Keratinocyte (primary cell): ENCODE data around the gene C9orf50. TPM values are rescaled to one million over a fixed set of nuclear protein-coding genes. Genes with fewer than 3 reads are reported as not detected.

ENCODE experiments used
- DNase-seq: peaks from one replicate; pipeline ENCODE4 v3.0.0-alpha.2; 2011; ENCODE audit warnings: low read depth, missing footprints, low spot score
- FAIRE-seq: peaks from 2 replicates; lab custom pipeline; 2011; peaks lifted over from hg19 to GRCh38; lab: Jason Lieb, UNC
- H2AFZ ChIP-seq: 2 replicates; pipeline ENCODE4 v1.6.0; 2012; ENCODE audit warnings: low read length, control low read depth, inconsistent platforms; ENCODE audit not compliant: control insufficient read depth
- H3K27ac ChIP-seq: 2 replicates; pipeline ENCODE4 v1.5.1; 2011; ENCODE audit warnings: low read length; ENCODE audit not compliant: control insufficient read depth, insufficient read depth
- H3K27me3 ChIP-seq: 3 replicates; pipeline ENCODE4 v1.6.0; 2011; ENCODE audit warnings: low read length; ENCODE audit not compliant: control insufficient read depth, insufficient read depth; ENCODE audit errors: extremely low read depth
- H3K36me3 ChIP-seq, 2 experiments: 2 replicates in 1 of 2; 3 replicates in 1 of 2; pipeline ENCODE4 v1.5.1; 2011; ENCODE audit warnings: low read length in 2 of 2, mild to moderate bottlenecking in 1 of 2; ENCODE audit not compliant: control insufficient read depth in 2 of 2, insufficient read depth in 2 of 2; ENCODE audit errors: extremely low read depth in 1 of 2
- H3K4me1 ChIP-seq: 3 replicates; pipeline ENCODE4 v1.5.1; 2011; ENCODE audit warnings: low read length; ENCODE audit not compliant: control insufficient read depth, insufficient read depth; ENCODE audit errors: extremely low read depth
- H3K4me2 ChIP-seq: 3 replicates; pipeline ENCODE4 v1.6.0; 2011; ENCODE audit warnings: low read depth, low read length; ENCODE audit not compliant: control insufficient read depth, insufficient read depth; ENCODE audit errors: extremely low read depth
- H3K4me3 ChIP-seq, 3 experiments: fragments of 200-600 bp in 1 of 3; sonication (generic) in 1 of 3; 2 replicates in 2 of 3; 3 replicates in 1 of 3; pipeline ENCODE4 v1.5.1; 2011 to 2016; ENCODE audit warnings: low read length in 3 of 3, mild to moderate bottlenecking in 3 of 3, control low read depth in 2 of 3, inconsistent platforms in 1 of 3, low read depth in 1 of 3, mixed read lengths in 1 of 3, mixed run types in 1 of 3, moderate library complexity in 1 of 3; ENCODE audit not compliant: control insufficient read depth in 2 of 3, insufficient read depth in 2 of 3; ENCODE audit errors: extremely low read depth in 1 of 3
- H3K79me2 ChIP-seq: 2 replicates; pipeline ENCODE4 v1.6.0; 2012; ENCODE audit warnings: low read length; ENCODE audit not compliant: control insufficient read depth, insufficient read depth
- H3K9ac ChIP-seq: 3 replicates; pipeline ENCODE4 v1.6.0; 2011; ENCODE audit warnings: low read length; ENCODE audit not compliant: control insufficient read depth, insufficient read depth; ENCODE audit errors: extremely low read depth
- H3K9me1 ChIP-seq: 3 replicates; pipeline ENCODE4 v1.6.0; 2011; ENCODE audit warnings: low read length; ENCODE audit not compliant: control insufficient read depth, insufficient read depth; ENCODE audit errors: extremely low read depth
- H3K9me3 ChIP-seq: 2 replicates; pipeline ENCODE4 v1.5.1; 2012; ENCODE audit warnings: low read depth, low read length; ENCODE audit not compliant: control insufficient read depth
- H4K20me1 ChIP-seq: 3 replicates; pipeline ENCODE4 v1.6.0; 2011; ENCODE audit warnings: low read length; ENCODE audit not compliant: control insufficient read depth, insufficient read depth; ENCODE audit errors: extremely low read depth
- EZH2 ChIP-seq: IDR thresholded peaks from one replicate; pipeline ENCODE4 v1.6.1; 2012; ENCODE audit warnings: inconsistent platforms, mild to moderate bottlenecking, low read length, moderate library complexity
- dilution Hi-C: fragments of 300-500 bp; cut with MboI; formaldehyde crosslinking; loops from one replicate; pipeline ENCODE4 v1.7.0; 2020; ENCODE audit warnings: low sequenced_read_pairs; ENCODE audit not compliant: extremely low pct_ligation_motif_present
- polyA plus RNA-seq, 5 experiments: library from polyadenylated mRNA; depleted of rRNA in 3 of 5; stranded (reverse) in 3 of 5; stranded (forward) in 1 of 5; unstranded in 1 of 5; fragments of >200 nt; gene quantifications; 1 replicate in 1 of 5; 2 replicates in 3 of 5; 3 replicates in 1 of 5; pipeline versions ENCODE4 v1.2.1 to v1.2.3, GENCODE V29; 2011 to 2012; ENCODE audit warnings: missing spikeins in 2 of 5, low read depth in 1 of 5, low replicate concordance in 1 of 5
- TF ChIP-seq, protein P1 (sequence below), 3 experiments: IDR thresholded peaks in 1 of 3; conservative IDR thresholded peaks in 1 of 3; optimal IDR thresholded peaks in 1 of 3; 2 replicates in 2 of 3; 3 replicates in 1 of 3; pipeline versions ENCODE3 to v1.5.1; 2011; ENCODE audit warnings: low read length in 3 of 3, mild to moderate bottlenecking in 3 of 3, moderate library complexity in 2 of 3, control low read depth in 1 of 3, inconsistent platforms in 1 of 3; ENCODE audit not compliant: insufficient read depth in 2 of 3; ENCODE audit errors: extremely low read depth in 1 of 3

C9orf50 gene
- polyA plus RNA-seq, 1 donor (not counting 4 experiments of a cell fraction or from before 2014, with no cell fraction given), result not detected

DNA sequence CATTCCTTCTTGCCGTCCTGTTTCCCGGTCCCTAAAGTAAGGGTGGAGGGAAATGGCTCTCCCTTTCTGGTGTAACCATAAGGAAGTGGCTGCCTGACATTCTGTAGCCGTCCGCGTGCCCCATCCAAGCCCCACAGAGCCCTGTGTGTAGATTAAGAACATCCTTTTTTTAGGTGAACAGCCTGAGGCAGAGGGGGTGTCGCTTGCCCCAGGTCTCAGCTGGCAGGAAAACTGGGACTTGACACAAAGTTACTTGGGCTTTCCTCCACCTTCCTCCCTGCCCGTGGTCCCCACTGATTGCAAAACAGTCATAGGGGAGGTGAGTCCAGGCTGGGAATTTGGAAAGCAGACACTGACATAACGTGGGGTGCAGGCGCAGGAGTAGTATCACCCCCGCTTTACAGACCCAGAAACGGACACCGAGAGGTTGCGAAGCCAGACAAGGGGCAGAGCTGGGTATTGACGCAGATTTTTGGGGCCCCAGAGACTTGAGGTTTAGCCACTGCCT is 22.8 kb downstream of the C9orf50 start:
- Histone ChIP-seq H2AFZ (peak overlapping the region; percentile 75), H3K9ac (peak overlapping the region; percentile 71), H3K9me1 (no peaks in the 10 kb centered on the region), H3K4me1 (peaks cover 7% of the 10 kb centered on the region), H3K4me3 (no peak overlapping the region), H3K79me2 (no peaks in the 10 kb centered on the region), H3K4me2 (peak overlapping the region; percentile 71), H3K27me3 (no peaks in the 10 kb centered on the region), H4K20me1 (no peaks in the 10 kb centered on the region), H3K27ac (no peak overlapping the region), H3K9me3 (no peaks in the 10 kb centered on the region), H3K36me3 (no peaks in the 10 kb centered on the region)
- no peak for DNase-seq
- dilution Hi-C loops, result no loop called here
- TF ChIP-seq, protein P1, sequence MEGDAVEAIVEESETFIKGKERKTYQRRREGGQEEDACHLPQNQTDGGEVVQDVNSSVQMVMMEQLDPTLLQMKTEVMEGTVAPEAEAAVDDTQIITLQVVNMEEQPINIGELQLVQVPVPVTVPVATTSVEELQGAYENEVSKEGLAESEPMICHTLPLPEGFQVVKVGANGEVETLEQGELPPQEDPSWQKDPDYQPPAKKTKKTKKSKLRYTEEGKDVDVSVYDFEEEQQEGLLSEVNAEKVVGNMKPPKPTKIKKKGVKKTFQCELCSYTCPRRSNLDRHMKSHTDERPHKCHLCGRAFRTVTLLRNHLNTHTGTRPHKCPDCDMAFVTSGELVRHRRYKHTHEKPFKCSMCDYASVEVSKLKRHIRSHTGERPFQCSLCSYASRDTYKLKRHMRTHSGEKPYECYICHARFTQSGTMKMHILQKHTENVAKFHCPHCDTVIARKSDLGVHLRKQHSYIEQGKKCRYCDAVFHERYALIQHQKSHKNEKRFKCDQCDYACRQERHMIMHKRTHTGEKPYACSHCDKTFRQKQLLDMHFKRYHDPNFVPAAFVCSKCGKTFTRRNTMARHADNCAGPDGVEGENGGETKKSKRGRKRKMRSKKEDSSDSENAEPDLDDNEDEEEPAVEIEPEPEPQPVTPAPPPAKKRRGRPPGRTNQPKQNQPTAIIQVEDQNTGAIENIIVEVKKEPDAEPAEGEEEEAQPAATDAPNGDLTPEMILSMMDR (optimal IDR thresholded peaks at IDR 0.05 in 1 of 3, IDR thresholded peaks at IDR 0.05 in 1 of 3, conservative IDR thresholded peaks at IDR 0.05 in 1 of 3; ENCODE audit: extremely low read depth in 1 of 3, insufficient read depth in 2 of 3, low read length in 3 of 3), result no peak
- no peak for TF ChIP-seq EZH2
- no peak for FAIRE-seq

GRCh38 chr9:129597355-129598088 is 23.4 kb downstream of the C9orf50 start:
- H3K4me3 ChIP-seq, result peak overlapping the region; percentile 16 to 38 (median 16)
- peak overlapping the region; percentile 10 for H3K27ac ChIP-seq
- H3K79me2 ChIP-seq, result no peaks in the 10 kb centered on the region
- H3K4me2 ChIP-seq, result peak overlapping the region; percentile 71
- H3K4me1 ChIP-seq, result peaks cover 7% of the 10 kb centered on the region
- peak overlapping the region; percentile 71 for H3K9ac ChIP-seq
- dilution Hi-C loops, result no loop called here
- no peaks in the 10 kb centered on the region for H4K20me1 ChIP-seq
- DNase-seq (no peak), FAIRE-seq (no peak)
- no peaks in the 10 kb centered on the region for H3K27me3 ChIP-seq
- H3K9me1 ChIP-seq, result no peaks in the 10 kb centered on the region
- no peaks in the 10 kb centered on the region for H3K9me3 ChIP-seq
- peak overlapping the region; percentile 75 for H2AFZ ChIP-seq
- no peaks in the 10 kb centered on the region for H3K36me3 ChIP-seq
- TF ChIP-seq, protein P1 (optimal IDR thresholded peaks at IDR 0.05 in 1 of 3, IDR thresholded peaks at IDR 0.05 in 1 of 3, conservative IDR thresholded peaks at IDR 0.05 in 1 of 3; ENCODE audit: extremely low read depth in 1 of 3, insufficient read depth in 2 of 3, low read length in 3 of 3), result no peak
- TF ChIP-seq EZH2, result no peak
